Central memory CD8-positive, alpha-beta T cell (primary cell): ENCODE measurements around the gene MC4R.
"Not testable (repeated sequence)": the region's sequence is repeated elsewhere in the genome, so short reads cannot be mapped to it uniquely, and the experiment has no call there.

Experiments used
- ATAC-seq: fragments of 150-1000 bp; cut with Tn5 transposase; replicated peaks from 2 replicates; pipeline ENCODE4 v1.10.0; 2022; ENCODE audit warnings: mild to moderate bottlenecking, moderate FRiP score, moderate number of reproducible peaks; ENCODE audit not compliant: poor library complexity, severe bottlenecking; ENCODE audit errors: extremely low read depth
- DNase-seq, 2 donors: peaks; one replicate each; pipeline ENCODE4 v3.0.0; 2021; ENCODE audit warnings: low spot score in 2 of 2
- H3K27ac Mint-ChIP-seq: one replicate; pipeline ENCODE4 v1.8.0; 2022; ENCODE audit warnings: low read depth, mild to moderate bottlenecking, moderate library complexity, mixed read lengths
- H3K27me3 Mint-ChIP-seq: one replicate; pipeline ENCODE4 v1.8.0; 2022; ENCODE audit warnings: mixed read lengths
- H3K36me3 Mint-ChIP-seq: one replicate; pipeline ENCODE4 v1.8.0; 2022; ENCODE audit warnings: mild to moderate bottlenecking, moderate library complexity, mixed read lengths; ENCODE audit not compliant: insufficient read depth
- H3K4me1 Mint-ChIP-seq: one replicate; pipeline ENCODE4 v1.8.0; 2022; ENCODE audit warnings: mixed read lengths
- H3K4me3 Mint-ChIP-seq: one replicate; pipeline ENCODE4 v1.8.0; 2022; ENCODE audit warnings: mild to moderate bottlenecking, moderate library complexity, mixed read lengths
- H3K9me3 Mint-ChIP-seq: one replicate; pipeline ENCODE4 v1.8.0; 2022; ENCODE audit warnings: mixed read lengths

The MC4R gene

DNA sequence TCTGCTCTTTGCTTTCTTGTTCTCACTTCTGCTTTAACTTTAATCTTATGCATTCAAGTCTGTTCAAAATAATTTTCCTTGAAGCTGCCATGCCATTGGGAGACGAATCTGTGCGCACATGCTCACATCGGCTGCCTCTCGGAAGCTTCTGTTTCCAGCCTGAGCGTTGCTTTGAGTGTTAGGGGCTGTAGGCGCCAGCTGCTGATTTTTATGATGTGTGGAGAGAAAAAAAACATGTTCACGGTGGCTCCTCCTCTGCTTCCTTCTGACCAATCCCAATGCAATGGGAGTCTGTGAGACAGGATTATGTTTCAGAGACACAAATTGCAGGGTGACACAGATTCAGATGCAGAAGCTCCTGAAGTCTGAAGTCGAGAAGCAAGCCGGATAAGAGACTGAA, at the start of gene MC4R:
TSS of gene MC4R (minus strand) at position 180 of the 400 bp plus-strand sequence. CDS start 426 bp downstream, outside the sequence.
- peaks cover 10% of the 10 kb centered on the region for H3K9me3 Mint-ChIP-seq
- no peaks in the 10 kb centered on the region for H3K27me3 Mint-ChIP-seq
- ATAC-seq (no peak), DNase-seq (no peak)
- no peak within 1 kb of the TSS for H3K27ac Mint-ChIP-seq
- H3K4me1 Mint-ChIP-seq: no peaks in the 10 kb centered on the region
- no peak within 1 kb of the TSS for H3K4me3 Mint-ChIP-seq
- H3K36me3 Mint-ChIP-seq: peaks cover 1% of the 10 kb centered on the region

DNA sequence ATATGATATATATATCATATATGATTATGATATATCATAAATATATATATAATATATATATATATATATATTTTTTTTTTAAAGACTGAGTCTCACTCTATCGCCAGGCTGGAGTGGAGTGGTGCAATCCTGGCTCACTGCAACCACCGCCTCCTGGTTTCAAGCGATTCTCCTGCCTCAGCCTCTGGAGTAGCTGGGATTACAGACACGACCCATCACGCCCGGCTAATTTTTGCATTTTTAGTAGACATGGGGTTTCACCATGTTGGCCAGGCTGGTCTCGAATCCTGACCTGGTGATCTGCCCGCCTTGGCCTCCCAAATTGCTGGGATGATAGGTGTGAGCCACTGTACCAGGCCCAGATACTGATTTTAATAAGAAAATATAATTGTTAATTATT, 49.7 kb upstream of the MC4R start:
- H3K27ac Mint-ChIP-seq, ATAC-seq, H3K36me3 Mint-ChIP-seq, H3K4me1 Mint-ChIP-seq, H3K27me3 Mint-ChIP-seq, H3K4me3 Mint-ChIP-seq, DNase-seq: not testable (repeated sequence)
- peaks cover 15% of the 10 kb centered on the region for H3K9me3 Mint-ChIP-seq

DNA sequence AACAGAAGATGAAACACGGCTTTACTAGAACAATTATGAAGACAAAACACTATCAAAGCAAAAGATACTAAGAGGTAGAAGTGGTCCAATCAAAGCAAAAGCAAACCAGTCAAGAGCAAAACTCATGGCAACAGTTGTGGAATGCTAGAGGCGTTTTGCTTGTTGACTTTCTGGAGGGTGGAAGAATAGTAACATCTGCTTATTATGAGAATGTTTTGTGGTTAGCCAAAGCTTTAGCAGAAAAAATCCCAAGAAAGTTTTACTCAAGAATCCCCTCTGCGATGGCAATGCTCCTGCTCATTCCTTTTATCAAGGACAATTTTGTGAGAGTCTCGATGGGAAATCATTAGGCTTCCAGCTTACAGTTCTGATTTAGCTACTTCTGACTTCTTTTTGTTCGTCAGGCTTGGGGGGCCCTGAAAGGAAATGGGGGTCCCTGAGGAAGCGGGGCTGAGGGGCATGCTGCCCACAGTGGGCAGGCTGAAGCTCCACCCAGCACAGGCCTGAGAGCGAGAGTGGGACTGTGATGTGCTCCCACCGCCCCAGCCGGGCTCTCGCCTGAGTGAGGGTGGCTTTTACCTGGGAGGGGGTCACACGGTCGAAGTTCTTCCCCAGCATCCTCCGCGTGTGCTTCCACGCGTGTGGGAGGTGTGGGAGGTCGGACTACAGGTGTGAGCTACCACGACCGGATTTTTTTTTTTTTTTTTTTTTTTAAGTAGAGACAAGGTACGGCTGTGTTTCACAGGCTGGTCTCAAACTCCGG, 49.0 kb upstream of the MC4R start:
- no peaks in the 10 kb centered on the region for H3K36me3 Mint-ChIP-seq
- H3K9me3 Mint-ChIP-seq: peaks cover 21% of the 10 kb centered on the region
- H3K4me3 Mint-ChIP-seq: no peak overlapping the region
- no peaks in the 10 kb centered on the region for H3K27me3 Mint-ChIP-seq
- H3K27ac Mint-ChIP-seq: no peak overlapping the region
- DNase-seq: no peak
- H3K4me1 Mint-ChIP-seq: no peaks in the 10 kb centered on the region
- no peak for ATAC-seq

DNA sequence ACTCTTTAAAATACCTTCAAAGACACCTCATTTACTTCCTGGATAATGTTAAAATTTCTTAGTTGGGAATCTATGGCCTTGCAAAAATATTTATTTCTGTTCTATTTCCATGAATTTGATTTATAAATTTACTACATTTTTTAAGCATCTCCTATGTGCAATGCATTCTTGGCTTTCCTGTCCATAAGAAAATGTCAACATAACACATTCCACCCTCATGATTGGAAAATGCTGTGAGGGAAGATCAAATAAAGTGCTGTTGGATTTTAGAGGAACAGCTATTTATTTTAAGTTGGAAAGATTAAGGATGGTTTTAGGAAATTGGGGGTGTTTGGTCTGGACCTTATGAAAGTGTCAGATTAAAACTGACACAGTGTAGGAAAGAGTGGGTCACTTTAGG, 45.4 kb upstream of the MC4R start:
- Mint-ChIP-seq H3K4me1 (no peaks in the 10 kb centered on the region), H3K27ac (no peak overlapping the region), H3K4me3 (no peak overlapping the region), H3K9me3 (peaks cover 21% of the 10 kb centered on the region), H3K27me3 (no peaks in the 10 kb centered on the region), H3K36me3 (no peaks in the 10 kb centered on the region)
- no peak for ATAC-seq
- DNase-seq: no peak

DNA sequence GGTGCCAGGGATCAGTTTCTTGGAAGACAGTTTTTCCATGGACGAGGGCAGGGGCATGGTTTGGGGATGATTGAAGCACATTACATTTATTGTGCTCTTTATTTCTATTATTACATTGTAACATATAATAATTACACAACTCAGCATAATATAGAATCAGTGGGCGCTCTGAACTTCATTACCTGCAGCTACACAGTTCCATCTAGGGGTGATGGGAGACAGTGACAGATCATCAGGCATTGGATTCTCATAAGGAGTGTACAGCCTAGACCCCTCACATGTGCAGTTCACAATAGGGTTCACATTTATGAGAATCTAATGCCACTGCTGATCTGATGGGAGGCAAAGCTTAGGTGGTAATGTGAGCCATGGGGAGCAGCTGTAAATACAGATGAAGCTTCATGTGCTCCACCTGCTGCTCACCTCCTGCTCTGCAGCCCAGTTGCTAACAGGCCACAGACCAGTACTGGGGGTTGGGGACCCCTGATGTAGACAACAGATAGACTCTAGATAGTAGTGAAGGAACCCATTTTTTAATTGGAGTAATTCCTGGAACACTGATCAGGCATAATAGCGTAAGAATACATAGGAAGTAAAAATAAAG, 41.5 kb upstream of the MC4R start:
- no peak for DNase-seq
- H3K36me3 Mint-ChIP-seq: no peaks in the 10 kb centered on the region
- H3K27me3 Mint-ChIP-seq: no peaks in the 10 kb centered on the region
- H3K4me1 Mint-ChIP-seq: no peaks in the 10 kb centered on the region
- ATAC-seq: no peak
- H3K27ac Mint-ChIP-seq: no peak overlapping the region
- H3K9me3 Mint-ChIP-seq: peaks cover 6% of the 10 kb centered on the region
- H3K4me3 Mint-ChIP-seq: no peak overlapping the region

DNA sequence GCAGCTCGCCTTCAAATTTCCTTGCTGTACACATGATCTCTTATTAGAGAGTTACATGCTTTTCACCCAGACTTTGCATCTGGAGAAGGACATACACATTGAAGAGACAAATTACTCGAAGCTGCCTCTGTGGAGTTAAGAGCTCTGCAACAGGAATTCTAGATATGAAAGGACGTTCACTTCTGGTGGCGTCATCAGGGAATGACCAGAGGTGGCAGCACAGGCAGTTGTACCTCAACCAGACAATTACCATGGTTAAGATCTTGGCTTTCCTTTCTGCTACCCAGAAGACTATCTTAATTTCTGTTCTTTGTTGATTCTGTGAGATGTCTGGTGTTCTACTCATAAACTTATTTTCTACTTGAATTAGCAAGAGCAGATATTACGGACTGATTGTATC, 39.1 kb upstream of the MC4R start:
- no peaks in the 10 kb centered on the region for H3K27me3 Mint-ChIP-seq
- H3K36me3 Mint-ChIP-seq: no peaks in the 10 kb centered on the region
- ATAC-seq: no peak
- no peak overlapping the region for H3K4me3 Mint-ChIP-seq
- peaks cover 6% of the 10 kb centered on the region for H3K9me3 Mint-ChIP-seq
- no peak overlapping the region for H3K27ac Mint-ChIP-seq
- no peaks in the 10 kb centered on the region for H3K4me1 Mint-ChIP-seq
- DNase-seq: no peak

DNA sequence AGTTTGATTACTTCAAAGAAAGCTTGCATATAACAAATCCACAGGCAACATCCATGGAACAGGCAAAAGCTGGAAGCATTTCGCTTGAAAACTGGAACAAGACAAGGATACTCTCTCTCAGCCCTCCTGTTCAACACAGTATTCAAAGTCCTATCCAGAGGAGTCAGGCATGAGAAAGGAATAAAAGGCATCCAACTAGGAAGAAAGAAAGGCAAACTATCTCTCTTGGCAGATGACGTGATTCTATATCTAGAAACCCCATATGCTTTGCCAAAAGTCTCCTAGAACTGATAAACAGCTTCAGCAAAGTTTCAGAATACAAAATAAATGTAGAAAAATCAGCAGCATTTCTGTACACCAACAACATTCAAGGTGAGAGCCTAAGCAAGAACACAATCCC, 34.1 kb upstream of the MC4R start:
- Mint-ChIP-seq H3K36me3 (no peaks in the 10 kb centered on the region), H3K27ac (no peak overlapping the region), H3K9me3 (peaks cover 12% of the 10 kb centered on the region), H3K4me1 (no peaks in the 10 kb centered on the region), H3K27me3 (no peaks in the 10 kb centered on the region), H3K4me3 (no peak overlapping the region)
- DNase-seq (no peak), ATAC-seq (no peak)

DNA sequence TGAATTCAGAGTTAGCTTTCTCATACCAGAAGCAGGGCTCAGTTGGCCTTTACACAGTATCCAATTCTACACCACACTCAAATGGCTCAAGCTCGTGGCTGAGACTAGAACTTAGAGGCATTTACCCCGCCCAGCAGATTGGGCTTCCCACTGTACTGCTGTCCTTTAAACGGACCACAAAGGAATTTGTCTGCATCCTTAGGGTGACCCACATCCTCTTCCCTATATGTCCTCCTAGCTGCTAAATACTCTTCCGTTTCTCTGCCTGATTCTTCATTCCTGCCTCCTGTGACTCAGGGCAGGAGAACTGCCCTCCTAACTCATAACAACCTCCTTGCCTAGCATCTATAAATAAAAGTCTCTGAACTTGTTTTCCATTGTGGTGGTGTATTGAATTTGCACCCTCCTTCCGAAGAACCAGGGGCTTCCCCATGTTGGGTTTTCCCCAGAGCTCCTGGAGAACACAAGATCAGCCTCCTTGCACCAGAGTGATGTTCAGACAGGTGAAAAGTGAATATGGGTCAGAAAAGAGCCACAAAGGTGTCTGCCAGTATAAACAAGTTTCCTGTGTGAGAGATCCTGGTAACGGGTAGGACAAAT, 32.0 kb upstream of the MC4R start:
- peaks cover 25% of the 10 kb centered on the region for H3K9me3 Mint-ChIP-seq
- no peak for ATAC-seq
- DNase-seq: no peak
- no peaks in the 10 kb centered on the region for H3K4me1 Mint-ChIP-seq
- no peaks in the 10 kb centered on the region for H3K36me3 Mint-ChIP-seq
- no peak overlapping the region for H3K4me3 Mint-ChIP-seq
- no peaks in the 10 kb centered on the region for H3K27me3 Mint-ChIP-seq
- no peak overlapping the region for H3K27ac Mint-ChIP-seq

DNA sequence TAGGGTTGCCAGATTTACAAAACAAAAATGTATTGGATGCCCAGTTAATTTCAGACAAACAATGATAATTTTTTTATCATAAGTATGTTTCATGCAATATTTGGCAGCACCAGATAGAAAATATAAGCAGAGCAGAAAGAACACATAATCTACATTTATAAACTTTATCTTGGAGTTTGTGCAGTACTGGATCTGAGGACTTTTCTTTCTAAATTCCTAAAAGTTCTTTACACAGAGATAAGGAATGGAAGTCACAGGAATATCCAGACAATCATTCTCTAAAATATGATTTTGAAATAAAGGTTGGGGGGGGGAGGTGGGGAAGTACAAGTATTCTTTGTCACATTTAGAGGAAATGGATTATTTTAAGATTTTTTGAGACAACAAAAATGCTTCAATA, 28.8 kb upstream of the MC4R start:
- no peaks in the 10 kb centered on the region for H3K27me3 Mint-ChIP-seq
- no peak for DNase-seq
- no peak for ATAC-seq
- H3K4me1 Mint-ChIP-seq: no peaks in the 10 kb centered on the region
- no peaks in the 10 kb centered on the region for H3K36me3 Mint-ChIP-seq
- H3K4me3 Mint-ChIP-seq: no peak overlapping the region
- no peak overlapping the region for H3K27ac Mint-ChIP-seq
- H3K9me3 Mint-ChIP-seq: peaks cover 26% of the 10 kb centered on the region

DNA sequence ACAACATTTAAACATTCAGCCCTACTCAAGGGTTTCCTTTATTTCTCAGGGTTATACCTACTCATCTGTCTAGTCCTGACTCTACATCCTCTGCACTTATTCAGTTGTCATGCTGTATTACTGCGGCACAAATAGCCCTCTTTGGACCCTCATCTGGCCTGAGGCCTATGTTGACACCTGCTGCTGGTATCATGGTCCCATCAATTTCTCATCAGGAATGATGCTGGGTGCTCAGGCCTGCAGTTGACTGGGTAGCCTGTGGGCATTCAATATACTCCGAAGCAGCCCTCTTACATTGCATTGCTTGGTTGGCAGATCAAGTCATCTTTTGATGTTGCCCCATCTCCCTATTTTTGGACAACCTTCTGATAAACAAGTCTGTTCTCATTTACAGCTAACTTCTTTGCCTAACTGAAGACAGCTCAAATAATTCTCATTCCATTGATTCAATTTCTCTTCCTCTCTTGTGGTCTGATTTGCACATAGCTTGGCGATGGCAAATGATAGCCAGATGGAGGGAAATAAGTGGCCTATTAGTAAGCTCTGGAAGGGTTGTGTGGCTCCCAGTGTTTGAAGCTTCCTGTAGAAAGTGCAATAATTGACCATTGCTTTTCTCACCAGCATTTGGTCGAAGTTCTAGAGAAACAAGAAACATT, 19.1 kb upstream of the MC4R start:
- Mint-ChIP-seq H3K4me3 (no peak overlapping the region), H3K27me3 (no peaks in the 10 kb centered on the region), H3K4me1 (no peaks in the 10 kb centered on the region), H3K36me3 (no peaks in the 10 kb centered on the region), H3K27ac (no peak overlapping the region), H3K9me3 (peaks cover 5% of the 10 kb centered on the region)
- no peak for ATAC-seq
- DNase-seq: no peak

DNA sequence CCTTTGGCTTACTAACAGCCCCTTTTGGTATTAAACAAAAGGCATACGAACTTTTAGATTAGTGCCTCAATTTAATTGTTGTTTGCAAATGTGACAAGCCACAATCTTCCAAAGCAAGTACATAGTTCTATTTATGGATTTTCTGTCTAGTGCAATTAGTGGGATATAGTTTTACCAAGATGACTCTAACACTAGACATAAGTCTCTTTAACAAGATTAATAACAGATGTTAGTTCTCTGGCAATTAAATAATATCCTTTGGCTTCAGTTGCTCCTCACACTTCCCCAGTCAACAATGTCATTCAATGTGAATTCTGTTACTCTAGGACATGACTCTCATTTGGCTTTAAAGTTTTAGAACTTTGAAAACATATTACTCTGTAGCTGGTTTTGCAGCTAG, 16.7 kb upstream of the MC4R start:
- DNase-seq: no peak
- no peaks in the 10 kb centered on the region for H3K36me3 Mint-ChIP-seq
- no peak overlapping the region for H3K4me3 Mint-ChIP-seq
- no peaks in the 10 kb centered on the region for H3K4me1 Mint-ChIP-seq
- no peak for ATAC-seq
- no peaks in the 10 kb centered on the region for H3K27me3 Mint-ChIP-seq
- no peaks in the 10 kb centered on the region for H3K9me3 Mint-ChIP-seq
- H3K27ac Mint-ChIP-seq: no peak overlapping the region

DNA sequence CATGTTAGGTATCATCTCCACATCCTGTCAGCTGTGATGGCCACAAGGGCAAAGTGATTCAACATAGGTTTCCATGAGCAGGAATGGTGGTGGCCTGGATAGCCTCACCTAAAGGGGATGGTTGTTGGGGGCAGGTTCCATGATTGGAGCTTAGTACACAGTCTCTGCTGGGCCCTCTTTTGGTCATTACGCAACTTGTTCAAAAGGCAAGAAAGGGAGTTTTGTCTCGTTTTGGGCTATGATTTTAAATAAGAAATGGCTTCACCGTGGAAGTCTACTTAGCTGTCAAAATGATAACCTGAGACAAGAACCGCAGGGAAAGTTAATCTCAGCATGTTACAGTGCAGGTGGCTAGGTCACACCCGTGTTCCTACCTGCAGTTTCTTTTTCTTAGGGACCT, 13.1 kb upstream of the MC4R start:
- no peaks in the 10 kb centered on the region for H3K27me3 Mint-ChIP-seq
- no peak for ATAC-seq
- DNase-seq: no peak

DNA sequence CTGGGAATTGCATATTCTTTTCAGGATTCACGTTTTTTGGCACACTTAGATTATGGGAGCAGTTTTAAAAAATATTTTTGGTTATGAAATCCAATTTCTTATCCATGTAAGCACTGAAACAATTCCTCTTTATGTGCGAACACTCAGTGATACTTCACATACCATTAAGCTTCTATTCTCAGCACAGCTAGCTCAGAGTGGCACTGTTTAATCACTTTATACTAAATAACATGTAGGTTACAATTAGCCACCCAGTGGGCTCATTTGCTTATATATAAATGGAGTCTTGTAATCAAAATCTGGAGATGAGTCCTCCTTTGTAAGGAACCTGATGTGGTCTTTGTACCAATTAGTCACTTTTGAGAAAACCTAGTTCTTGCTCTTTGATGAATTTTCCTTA, 11.3 kb upstream of the MC4R start:
- Mint-ChIP-seq H3K27me3 (no peaks in the 10 kb centered on the region), H3K4me3 (no peak overlapping the region), H3K4me1 (no peaks in the 10 kb centered on the region), H3K9me3 (peaks cover 10% of the 10 kb centered on the region), H3K27ac (no peak overlapping the region), H3K36me3 (no peaks in the 10 kb centered on the region)
- ATAC-seq (no peak), DNase-seq (no peak)

More for the DNA sequence above, 13.1 kb upstream of the MC4R start:
- H3K9me3 Mint-ChIP-seq: peaks cover 9% of the 10 kb centered on the region
- H3K4me1 Mint-ChIP-seq: no peaks in the 10 kb centered on the region
- no peak overlapping the region for H3K4me3 Mint-ChIP-seq
- H3K27ac Mint-ChIP-seq: no peak overlapping the region
- no peaks in the 10 kb centered on the region for H3K36me3 Mint-ChIP-seq
